ENCODE results near the gene APBB1IP.
"Not testable (repeated sequence)": the region's sequence is repeated elsewhere in the genome, so short reads cannot be mapped to it uniquely, and the experiment has no call there.

APBB1IP gene

GRCh38 chr10:26556748-26557640 is 118.9 kb downstream of the APBB1IP start:
- no peak for DNase-seq (ENCODE audit: low read depth)

GRCh38 chr10:26557641-26558014 is 119.5 kb downstream of the APBB1IP start:
- DNase-seq (ENCODE audit: low read depth) = no peak

DNA sequence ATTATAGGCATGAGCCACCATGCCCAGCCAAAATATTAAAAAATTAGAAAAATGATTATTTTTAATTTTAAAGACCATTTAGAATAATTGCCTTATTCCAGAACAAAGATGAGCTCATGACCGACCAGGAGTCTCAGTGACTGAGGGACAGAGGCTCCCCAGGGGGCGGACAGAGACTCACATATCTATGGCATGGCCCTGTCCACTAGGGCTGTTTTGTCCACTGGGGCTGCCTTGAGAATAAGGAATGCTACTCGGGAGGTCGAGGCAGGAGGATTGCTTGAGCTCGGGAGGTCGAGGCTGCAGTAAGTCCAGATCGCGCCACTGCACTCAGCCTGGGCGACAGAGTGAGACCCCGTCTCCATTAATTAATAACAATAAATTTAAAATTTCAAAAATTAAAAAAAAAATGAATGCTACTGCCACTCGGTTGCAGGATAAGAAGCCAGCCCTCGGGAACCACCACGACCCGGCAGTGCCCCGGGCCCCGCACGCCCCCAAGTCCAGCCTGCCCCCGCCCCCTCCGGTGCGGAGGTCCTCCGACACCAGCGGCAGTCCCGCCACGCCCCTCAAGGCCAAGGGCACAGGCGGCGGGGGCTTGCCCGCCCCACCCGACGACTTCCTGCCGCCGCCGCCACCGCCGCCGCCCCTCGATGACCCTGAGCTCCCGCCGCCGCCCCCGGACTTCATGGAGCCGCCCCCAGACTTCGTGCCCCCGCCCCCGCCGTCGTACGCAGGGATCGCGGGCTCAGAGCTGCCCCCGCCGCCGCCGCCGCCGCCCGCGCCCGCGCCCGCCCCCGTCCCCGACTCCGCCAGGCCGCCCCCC is 128.6 kb downstream of the APBB1IP start:
- no peak for DNase-seq (ENCODE audit: low read depth)

DNA sequence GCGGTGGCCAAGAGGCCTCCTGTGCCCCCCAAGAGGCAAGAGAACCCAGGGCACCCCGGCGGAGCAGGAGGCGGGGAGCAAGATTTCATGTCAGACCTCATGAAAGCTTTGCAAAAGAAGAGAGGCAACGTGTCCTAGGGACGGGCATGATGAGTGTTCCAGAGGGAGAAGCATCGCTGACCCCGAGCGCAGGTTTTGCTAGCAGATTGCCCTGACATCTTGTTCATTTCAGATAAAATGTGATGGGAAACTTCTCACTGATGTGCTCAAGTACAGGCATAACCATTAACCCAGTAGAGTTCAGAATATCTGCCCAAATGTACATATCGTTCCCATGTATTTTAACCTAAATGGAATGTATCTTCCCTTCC is 129.2 kb downstream of the APBB1IP start:
- DNase-seq (ENCODE audit: low read depth) = no peak

GRCh38 chr10:26571655-26572054 is 133.5 kb downstream of the APBB1IP start:
- no peak for DNase-seq (ENCODE audit: low read depth)

- DNase-seq (ENCODE audit: low read depth) = no peak
These were observed 135.5 kb downstream of the APBB1IP start for GRCh38 chr10:26573674-26574073.

DNA sequence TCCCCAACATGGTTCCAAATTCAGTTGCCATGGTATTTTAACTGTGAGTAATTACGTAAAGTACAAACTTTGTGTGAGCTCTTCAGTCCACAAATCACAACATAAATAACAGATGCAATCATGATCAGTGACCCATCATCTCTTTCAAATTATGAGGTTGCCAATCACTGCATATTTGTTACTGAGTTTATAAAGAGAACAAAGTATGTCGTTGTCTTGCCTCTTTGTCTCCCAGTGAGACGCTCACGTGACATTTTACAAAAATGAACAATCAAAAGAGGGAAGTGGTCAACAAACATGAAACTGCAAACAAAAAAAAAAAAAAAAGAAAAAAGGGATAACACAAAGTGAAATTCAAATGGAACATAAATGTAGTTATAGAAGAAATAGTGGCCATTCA is 136.6 kb downstream of the APBB1IP start:
- DNase-seq (ENCODE audit: low read depth) = no peak

GRCh38 chr10:26578371-26578770 is 140.2 kb downstream of the APBB1IP start:
- not testable (repeated sequence) for DNase-seq (ENCODE audit: low read depth)

- no peak for DNase-seq (ENCODE audit: low read depth)
These were observed 141.3 kb downstream of the APBB1IP start for GRCh38 chr10:26579256-26580063.

- DNase-seq (ENCODE audit: low read depth) = no peak
These were observed 148.1 kb downstream of the APBB1IP start for GRCh38 chr10:26586211-26586610.

DNA sequence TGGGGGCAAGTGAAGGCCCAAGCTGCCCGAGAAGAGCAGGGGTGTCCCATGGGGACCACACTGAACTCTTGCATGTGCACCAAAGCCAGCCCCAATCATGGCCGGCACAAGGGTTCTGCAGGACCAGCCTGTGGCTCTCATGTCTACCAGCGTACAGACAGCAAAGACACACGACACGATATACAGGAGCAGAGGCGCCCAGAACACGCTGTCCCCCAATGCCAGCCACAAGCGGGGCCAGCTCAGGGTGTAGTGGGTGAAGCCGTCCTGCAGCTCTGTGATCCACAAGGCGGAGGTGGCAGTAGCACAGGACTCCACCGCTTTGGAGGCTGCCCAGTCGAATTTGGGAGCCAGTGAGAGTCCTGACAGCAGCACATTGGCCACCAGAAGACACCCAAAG is 150.5 kb downstream of the APBB1IP start:
- DNase-seq (ENCODE audit: low read depth) = no peak

DNA sequence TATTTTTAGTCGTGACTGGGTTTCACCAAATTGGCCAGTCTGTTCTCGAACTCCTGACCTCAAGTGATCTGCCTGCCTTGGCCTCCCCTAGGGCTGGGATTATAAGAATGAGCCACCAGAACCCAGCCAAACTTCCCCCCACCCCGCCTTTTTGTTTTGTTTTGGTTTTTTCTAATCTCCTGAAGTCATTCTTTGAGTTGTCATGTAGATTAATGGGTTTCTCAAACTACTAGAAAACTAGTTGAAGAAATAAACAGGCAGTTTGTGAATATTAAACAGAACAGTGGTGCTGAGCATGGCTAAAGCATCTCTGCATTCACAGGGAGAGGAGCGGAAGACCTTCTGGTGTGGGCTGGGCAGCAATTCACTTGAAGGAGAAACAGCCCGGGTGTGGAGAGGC is 151.7 kb downstream of the APBB1IP start:
- not testable (repeated sequence) for DNase-seq (ENCODE audit: low read depth)

DNA sequence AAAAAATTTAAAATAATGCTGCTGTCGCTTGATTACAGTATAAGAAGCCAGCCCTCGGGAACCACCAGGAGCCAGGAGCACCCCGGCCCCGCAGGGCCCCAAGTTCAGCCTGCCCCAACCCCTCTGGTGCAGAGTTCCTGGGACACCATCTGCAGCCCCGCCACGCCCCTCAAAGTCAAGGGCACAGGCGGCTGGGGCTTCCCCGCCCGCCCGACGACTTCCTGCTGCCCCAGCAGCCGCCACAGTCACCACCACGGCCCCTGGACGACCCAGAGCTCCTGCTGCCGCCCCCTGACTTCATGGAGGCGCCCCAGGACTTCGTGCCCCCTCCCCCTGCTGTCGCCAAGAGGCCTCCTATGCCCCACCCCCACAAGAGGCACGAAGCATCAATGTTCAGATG is 155.8 kb downstream of the APBB1IP start:
- DNase-seq (ENCODE audit: low read depth) = no peak

DNA sequence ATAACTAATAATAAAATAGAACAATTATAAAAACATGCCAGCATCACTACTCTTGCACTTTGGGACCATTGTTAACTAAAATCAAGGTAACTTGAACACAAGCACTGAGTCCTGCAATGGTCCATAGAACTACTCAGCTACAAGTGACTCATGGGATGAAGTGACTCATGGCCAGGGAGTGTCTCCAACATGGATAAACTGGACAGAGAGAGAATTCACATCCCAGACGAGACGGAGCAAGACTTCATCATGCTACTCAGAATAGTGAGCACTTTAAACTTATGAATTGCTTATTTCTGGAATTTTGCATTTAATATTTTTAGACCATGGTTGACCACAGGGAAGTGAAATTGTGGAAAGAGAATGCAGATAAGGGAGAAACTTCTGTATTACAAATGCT is 165.1 kb downstream of the APBB1IP start:
- not testable (repeated sequence) for DNase-seq (ENCODE audit: low read depth)

DNA sequence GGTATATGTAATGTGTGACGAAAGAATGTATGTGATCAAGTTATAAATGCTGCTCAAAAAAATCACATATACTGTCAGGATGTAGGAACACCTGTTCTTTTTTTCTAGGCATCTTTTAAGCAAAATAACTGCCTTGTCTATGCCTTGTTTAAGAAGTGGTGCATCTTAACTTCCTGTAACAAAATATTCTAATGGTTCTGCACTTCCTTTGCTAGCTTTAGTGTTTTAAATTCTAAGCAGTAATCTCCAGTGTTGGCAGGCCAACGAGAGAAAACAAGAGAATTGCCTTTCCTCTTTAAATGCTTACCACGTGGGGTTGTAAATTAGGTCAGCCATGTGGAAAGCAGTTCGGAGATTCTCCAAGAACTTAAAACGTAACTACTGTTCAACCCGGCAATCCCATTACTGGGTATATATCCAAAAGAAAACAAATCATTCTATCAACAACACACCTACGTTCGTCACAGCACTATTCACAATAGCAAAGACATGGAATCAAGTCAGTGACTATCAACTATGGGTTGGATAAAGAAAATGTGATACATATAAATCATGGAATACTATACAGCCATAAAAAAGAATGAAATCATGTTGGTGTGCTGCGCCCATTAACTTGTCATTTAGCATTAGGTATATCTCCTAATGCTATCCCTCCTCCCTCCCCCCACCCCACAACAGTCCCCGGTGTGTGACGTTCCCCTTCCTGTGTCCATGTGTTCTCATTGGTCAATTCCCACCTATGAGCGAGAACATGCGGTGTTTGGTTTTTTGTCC is 166.4 kb downstream of the APBB1IP start:
- not testable (repeated sequence) for DNase-seq (ENCODE audit: low read depth)

DNA sequence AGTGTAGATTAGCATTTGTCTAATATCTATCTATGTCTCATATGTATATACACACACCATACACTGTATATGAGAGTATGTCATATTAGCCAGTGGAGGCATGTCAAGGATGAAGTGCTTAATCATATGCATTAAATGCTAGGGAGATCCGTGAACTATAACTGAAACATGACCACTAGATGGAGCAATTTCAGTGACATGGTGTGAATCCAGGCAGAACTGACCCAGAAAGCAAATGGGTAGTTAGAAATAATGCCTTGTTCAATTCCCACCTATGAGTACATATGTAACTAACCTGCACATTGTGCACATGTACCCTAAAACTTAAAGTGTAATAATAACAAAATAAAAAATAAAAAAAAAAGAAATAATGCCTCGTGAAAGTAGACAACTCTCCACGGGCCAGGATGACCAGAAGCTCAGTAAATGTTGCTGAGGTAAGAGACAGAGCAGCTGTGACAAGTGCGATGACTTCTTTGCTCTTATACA is 168.3 kb downstream of the APBB1IP start:
- DNase-seq (ENCODE audit: low read depth) = not testable (repeated sequence)

DNA sequence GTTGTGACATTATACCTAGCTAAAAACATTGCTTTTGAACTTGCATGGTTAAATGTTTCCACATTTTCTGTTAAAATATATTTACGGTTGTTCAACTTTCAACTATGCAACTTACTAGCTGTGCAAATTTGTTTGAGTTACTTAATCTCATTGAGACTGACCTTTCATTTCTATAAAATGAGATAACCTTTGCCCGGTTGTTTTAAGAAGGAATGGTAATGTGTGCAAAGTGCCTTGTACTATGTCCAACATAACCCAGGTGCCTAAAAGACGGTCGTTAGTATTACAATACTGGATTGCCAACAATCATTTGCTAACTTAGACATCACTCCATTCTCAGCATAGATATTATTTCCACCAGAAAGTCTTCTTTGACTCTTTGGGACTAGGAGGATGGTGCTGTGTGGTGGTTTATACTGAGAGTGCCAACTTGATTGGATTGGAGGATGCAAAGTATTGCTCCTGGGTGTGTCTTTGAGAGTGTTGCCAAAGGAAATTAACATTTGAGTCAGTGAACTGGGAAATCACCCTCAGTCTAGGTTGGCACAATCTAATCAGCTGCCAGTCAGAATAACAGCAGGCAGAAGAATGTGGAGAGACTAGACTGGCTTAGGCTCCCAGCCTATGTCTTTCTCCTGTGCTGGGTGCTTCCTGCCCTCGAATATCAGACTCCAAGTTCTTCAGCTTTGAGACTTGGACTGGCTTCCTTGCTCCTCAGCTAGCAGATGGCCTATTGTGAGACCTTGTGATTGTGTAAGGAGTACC is 174.2 kb downstream of the APBB1IP start:
- DNase-seq (ENCODE audit: low read depth) = no peak

Data from stimulated activated CD8-positive, alpha-beta memory T cell treated with anti-CD3 and anti-CD28 coated beads, Interleukin-4, amount 100 ng/mL, for 24 hours (primary cell).